PC-3 (cell line): Measurements from ENCODE around the gene TEP1.

ENCODE experiments used
- CTCF ChIP-seq: fragments of 300-600 bp; sonication (generic); conservative IDR thresholded peaks from 2 replicates; pipeline ENCODE4 v1.5.1; 2017; ENCODE audit warnings: antibody characterized with exemption, low read depth, mild to moderate bottlenecking, low read length
- EZH2 ChIP-seq: fragments of 300-600 bp; sonication (generic); IDR thresholded peaks from one replicate; pipeline ENCODE4 v1.6.1; 2017; ENCODE audit warnings: antibody characterized with exemption, mild to moderate bottlenecking, low read length; ENCODE audit not compliant: unreplicated experiment
- EZH2phosphoT487 ChIP-seq: fragments of 300-600 bp; sonication (generic); IDR thresholded peaks from 2 replicates; pipeline ENCODE4 v1.6.1; 2018; ENCODE audit warnings: mild to moderate bottlenecking, antibody characterized with exemption, low read length, borderline replicate concordance

GRCh38 chr14:20419419-20419818 lies 6.1 kb upstream of the TEP1 start:
- no peak for TF ChIP-seq CTCF
- no peak for TF ChIP-seq EZH2phosphoT487
- TF ChIP-seq EZH2: no peak
